Activated CD4-positive, alpha-beta T cell treated with anti-CD3 and anti-CD28 coated beads for 36 hours (primary cell): ENCODE results near the gene FAM20C. TPM values are rescaled to one million over a fixed set of nuclear protein-coding genes. Genes with fewer than 3 reads are reported as not detected.

Experiments
- ATAC-seq: fragments of 200-7000 bp; cut with Tn5 transposase; one replicate; pipeline ENCODE4 v1.10.0; 2021; ENCODE audit warnings: mild to moderate bottlenecking, moderate library complexity
- CTCF ChIA-PET: fragments of 350-600 bp; sonication (Branson Sonifier 250); formaldehyde crosslinking; loops from one replicate; lab custom pipeline; 2021; ENCODE audit warnings: antibody characterized with exemption; lab: Charles Lee
- POLR2A ChIA-PET: fragments of 350-600 bp; sonication (Branson Sonifier 250); formaldehyde crosslinking; loops from one replicate; lab custom pipeline; 2021; ENCODE audit warnings: antibody characterized with exemption, inconsistent platforms; lab: Charles Lee
- DNase-seq: peaks from one replicate; pipeline ENCODE4 v3.0.0-alpha.2; 2020
- H3K27ac Mint-ChIP-seq: one replicate; pipeline ENCODE4 v1.8.0; 2021; ENCODE audit warnings: mixed read lengths
- H3K27me3 Mint-ChIP-seq: one replicate; pipeline ENCODE4 v1.8.0; 2021; ENCODE audit warnings: mixed read lengths
- H3K36me3 Mint-ChIP-seq: one replicate; pipeline ENCODE4 v1.8.0; 2021; ENCODE audit warnings: low read depth, mixed read lengths
- H3K4me1 Mint-ChIP-seq: one replicate; pipeline ENCODE4 v1.8.0; 2021; ENCODE audit warnings: mixed read lengths
- H3K4me3 Mint-ChIP-seq: one replicate; pipeline ENCODE4 v1.8.0; 2021; ENCODE audit warnings: mild to moderate bottlenecking, moderate library complexity, mixed read lengths
- H3K9me3 Mint-ChIP-seq: one replicate; pipeline ENCODE4 v1.8.0; 2021; ENCODE audit warnings: low read depth, mixed read lengths
- intact Hi-C, 2 experiments: fragments of 100-400 bp; cut with DNase I in 1 of 2; cut with micrococcal nuclease in 1 of 2; formaldehyde crosslinking; loops; one replicate each; pipeline versions ENCODE4 v1.14.2 to v1.15.1; 2022 to 2024; cut with DNase I, micrococcal nuclease
- total RNA-seq, 2 experiments: library from RNA; stranded (reverse); gene quantifications; one replicate each; pipeline ENCODE4 v1.2.3, GENCODE V29; 2021

Gene FAM20C
- total RNA-seq, 2 experiments from 2014 or later: 0.21 to 0.59 TPM

GRCh38 chr7:210401-210925 lies 18.1 kb downstream of the FAM20C start:
- Mint-ChIP-seq H3K4me1 (no peaks in the 10 kb centered on the region), H3K9me3 (no peaks in the 10 kb centered on the region), H3K27ac (no peak overlapping the region), H3K27me3 (no peaks in the 10 kb centered on the region), H3K4me3 (no peak overlapping the region), H3K36me3 (no peaks in the 10 kb centered on the region)
- DNase-seq: no peak
- no peak for ATAC-seq
- ChIA-PET CTCF (interaction anchor here (0.6 kb wide), 1 partner anchor 20 kb away, joined by 3 read pairs; no protein-coding TSS in a partner anchor), POLR2A (no interaction called here)
- intact Hi-C loops: no loop called here

- Mint-ChIP-seq H3K9me3 (no peaks in the 10 kb centered on the region), H3K4me1 (no peaks in the 10 kb centered on the region), H3K27ac (no peak overlapping the region), H3K36me3 (no peaks in the 10 kb centered on the region), H3K27me3 (no peaks in the 10 kb centered on the region), H3K4me3 (no peak overlapping the region)
- ChIA-PET CTCF (no interaction called here), POLR2A (no interaction called here)
- DNase-seq (no peak), ATAC-seq (no peak)
- intact Hi-C loops: no loop called here
Observed at GRCh38 chr7:211033-211714, 18.8 kb downstream of the FAM20C start.

DNA sequence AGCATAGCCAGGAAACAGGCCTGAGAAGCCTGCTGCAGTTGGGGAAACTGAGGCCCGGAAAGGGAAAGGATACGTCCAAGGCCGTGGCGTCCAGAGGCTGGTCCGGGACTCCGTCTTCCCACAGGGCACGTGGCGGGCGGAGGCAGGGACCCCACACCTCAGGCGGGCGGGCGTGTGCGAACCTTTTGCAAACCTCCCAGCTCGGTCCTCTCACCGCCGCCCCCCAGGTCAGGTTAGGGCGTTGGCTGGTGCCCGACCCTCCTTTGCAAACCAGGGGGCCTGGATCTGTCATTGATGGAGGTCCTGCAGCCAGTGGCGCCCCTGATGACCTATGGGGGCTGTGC lies 19.3 kb downstream of the FAM20C start:
- no peak for DNase-seq
- Mint-ChIP-seq H3K4me3 (no peak overlapping the region), H3K9me3 (no peaks in the 10 kb centered on the region), H3K36me3 (no peaks in the 10 kb centered on the region), H3K27me3 (no peaks in the 10 kb centered on the region), H3K4me1 (no peaks in the 10 kb centered on the region), H3K27ac (no peak overlapping the region)
- ATAC-seq: no peak
- ChIA-PET CTCF (no interaction called here), POLR2A (no interaction called here)
- intact Hi-C loops: no loop called here

DNA sequence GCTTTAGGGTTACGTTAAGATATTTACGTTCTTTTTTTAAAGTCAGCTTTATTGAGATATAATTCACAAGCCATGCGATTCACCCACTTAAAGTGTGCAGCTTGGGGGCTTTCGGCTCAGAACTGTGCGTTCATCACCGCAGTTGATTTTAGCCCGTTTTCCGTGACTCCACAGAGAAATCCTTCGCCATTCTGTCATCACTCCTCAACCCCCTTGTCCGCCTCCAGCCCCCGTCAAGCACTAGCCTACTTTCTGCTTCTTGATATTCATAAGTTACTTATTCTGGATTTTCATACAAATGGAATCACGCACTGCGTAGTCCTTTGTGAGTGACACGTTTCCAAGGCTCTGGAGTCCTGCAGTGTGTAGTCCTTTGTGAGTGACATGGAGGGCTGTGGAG lies 20.4 kb downstream of the FAM20C start:
- Mint-ChIP-seq H3K36me3 (no peaks in the 10 kb centered on the region), H3K27me3 (no peaks in the 10 kb centered on the region), H3K4me1 (no peaks in the 10 kb centered on the region), H3K9me3 (no peaks in the 10 kb centered on the region), H3K27ac (no peak overlapping the region), H3K4me3 (no peak overlapping the region)
- DNase-seq (no peak), ATAC-seq (no peak)
- CTCF ChIA-PET: no interaction called here
- intact Hi-C loops: no loop called here
- POLR2A ChIA-PET: no interaction called here

DNA sequence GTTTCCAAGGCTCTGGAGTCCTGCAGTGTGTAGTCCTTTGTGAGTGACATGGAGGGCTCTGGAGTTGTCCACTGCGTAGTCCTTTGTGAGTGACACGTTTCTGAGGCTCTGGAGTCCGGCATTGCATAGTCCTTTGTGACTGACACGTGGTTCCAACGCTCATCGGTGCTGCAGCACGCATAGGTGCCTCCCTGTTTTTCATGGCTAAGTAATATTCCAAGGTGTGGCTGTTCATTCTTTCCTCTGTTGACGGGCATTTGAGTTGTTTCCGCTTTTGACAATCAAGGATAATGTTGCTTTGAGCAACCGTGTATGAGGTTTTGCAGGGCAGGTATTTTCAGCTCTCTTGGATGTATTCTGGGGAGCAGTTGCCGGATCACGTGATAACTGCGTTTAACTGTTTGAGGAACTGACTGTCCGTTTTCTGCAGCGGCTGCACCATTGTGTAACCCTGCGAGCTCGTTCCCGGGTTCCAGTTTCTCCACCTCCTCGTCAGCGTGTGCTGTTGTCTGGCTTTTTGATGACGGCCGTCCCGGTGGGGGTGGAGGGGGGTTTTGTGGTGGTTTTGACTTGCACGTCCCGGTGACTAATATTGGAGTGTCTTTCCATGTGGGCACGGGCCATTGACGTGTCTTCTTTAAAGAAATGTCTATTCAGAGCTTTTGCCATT lies 21.1 kb downstream of the FAM20C start:
- Mint-ChIP-seq H3K27ac (no peak overlapping the region), H3K9me3 (no peaks in the 10 kb centered on the region), H3K27me3 (no peaks in the 10 kb centered on the region), H3K4me1 (no peaks in the 10 kb centered on the region), H3K36me3 (no peaks in the 10 kb centered on the region), H3K4me3 (no peak overlapping the region)
- no peak for ATAC-seq
- intact Hi-C loops: no loop called here
- no peak for DNase-seq
- CTCF ChIA-PET: no interaction called here
- POLR2A ChIA-PET: no interaction called here

GRCh38 chr7:214410-215212 lies 22.2 kb downstream of the FAM20C start:
- Mint-ChIP-seq H3K36me3 (no peaks in the 10 kb centered on the region), H3K27me3 (no peaks in the 10 kb centered on the region), H3K4me3 (no peak overlapping the region), H3K27ac (no peak overlapping the region), H3K9me3 (no peaks in the 10 kb centered on the region), H3K4me1 (no peaks in the 10 kb centered on the region)
- intact Hi-C loops: no loop called here
- no peak for DNase-seq
- ATAC-seq: no peak
- ChIA-PET CTCF (no interaction called here), POLR2A (no interaction called here)

GRCh38 chr7:216360-217300 lies 24.3 kb downstream of the FAM20C start:
- DNase-seq (no peak), ATAC-seq (no peak)
- CTCF ChIA-PET: no interaction called here
- Mint-ChIP-seq H3K4me1 (no peaks in the 10 kb centered on the region), H3K27me3 (no peaks in the 10 kb centered on the region), H3K4me3 (no peak overlapping the region), H3K36me3 (no peaks in the 10 kb centered on the region), H3K27ac (no peak overlapping the region), H3K9me3 (no peaks in the 10 kb centered on the region)
- intact Hi-C loops: no loop called here
- POLR2A ChIA-PET: no interaction called here

DNA sequence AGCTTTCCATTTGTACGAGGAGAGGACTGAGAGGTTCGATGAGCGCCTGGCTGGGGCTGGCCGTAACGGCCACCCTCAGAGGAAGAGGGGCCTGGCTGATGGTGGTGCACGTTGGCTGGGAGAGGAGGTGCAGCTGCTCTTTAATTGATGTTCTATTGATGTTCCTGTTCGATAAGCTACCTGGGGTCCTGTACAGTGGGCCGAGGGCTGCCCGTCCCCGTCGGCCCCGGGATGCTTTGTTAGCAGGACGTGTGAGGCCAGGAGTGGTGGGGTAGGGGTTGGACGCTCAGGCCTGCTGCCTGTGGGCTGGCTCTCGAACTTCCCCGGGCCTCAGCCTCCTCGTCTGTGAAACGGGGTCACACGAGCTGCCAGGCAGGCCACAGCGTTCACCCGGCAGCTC lies 25.4 kb downstream of the FAM20C start:
- Mint-ChIP-seq H3K27me3 (no peaks in the 10 kb centered on the region), H3K4me1 (no peaks in the 10 kb centered on the region), H3K27ac (no peak overlapping the region), H3K4me3 (no peak overlapping the region), H3K9me3 (no peaks in the 10 kb centered on the region), H3K36me3 (no peaks in the 10 kb centered on the region)
- ATAC-seq: no peak
- intact Hi-C loops: no loop called here
- ChIA-PET POLR2A (no interaction called here), CTCF (no interaction called here)
- no peak for DNase-seq

GRCh38 chr7:218316-218715 lies 25.9 kb downstream of the FAM20C start:
- CTCF ChIA-PET: no interaction called here
- no peak for ATAC-seq
- no peak overlapping the region for H3K4me3 Mint-ChIP-seq

DNA sequence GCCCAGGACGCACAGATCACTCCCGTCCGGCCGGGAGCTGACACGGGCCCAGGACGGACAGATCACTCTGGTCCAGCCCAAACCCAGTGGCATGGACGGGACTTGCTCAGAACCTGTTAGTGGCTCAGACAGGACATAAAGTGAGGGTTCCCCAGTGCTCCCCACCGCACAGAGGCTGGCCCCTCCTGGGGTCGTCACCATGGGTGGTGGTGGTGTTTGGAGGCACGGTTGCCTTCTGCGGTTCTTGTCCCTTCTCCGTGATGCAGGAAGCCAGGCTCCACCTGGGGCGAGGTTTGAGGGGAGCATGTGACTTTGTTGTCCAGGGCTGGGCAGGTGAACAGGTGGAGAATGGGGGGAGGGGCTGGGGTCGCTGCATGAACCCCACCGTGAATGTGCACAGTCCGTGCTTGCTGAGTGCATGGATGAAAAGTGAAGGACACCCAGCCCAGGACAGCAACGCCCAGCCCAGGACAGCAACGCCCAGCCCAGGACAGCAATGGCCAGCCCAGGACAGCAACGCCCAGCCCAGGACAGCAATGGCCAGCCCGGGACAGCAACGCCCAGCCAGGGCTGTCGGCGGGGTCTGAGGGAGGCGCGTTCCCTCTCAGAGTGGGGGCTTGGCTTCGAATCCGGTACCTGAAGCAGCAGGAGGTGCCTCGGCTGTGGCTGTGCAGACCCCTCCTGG lies 26.7 kb downstream of the FAM20C start:
- Mint-ChIP-seq H3K4me3 (no peak overlapping the region), H3K36me3 (no peaks in the 10 kb centered on the region), H3K27me3 (no peaks in the 10 kb centered on the region), H3K9me3 (no peaks in the 10 kb centered on the region), H3K4me1 (no peaks in the 10 kb centered on the region), H3K27ac (no peak overlapping the region)
- ATAC-seq (no peak), DNase-seq (no peak)
- ChIA-PET POLR2A (no interaction called here), CTCF (no interaction called here)
- intact Hi-C loops: no loop called here

More at GRCh38 chr7:218316-218715, 25.9 kb downstream of the FAM20C start:
- Mint-ChIP-seq H3K9me3 (no peaks in the 10 kb centered on the region), H3K4me1 (no peaks in the 10 kb centered on the region), H3K27ac (no peak overlapping the region), H3K36me3 (no peaks in the 10 kb centered on the region), H3K27me3 (no peaks in the 10 kb centered on the region)
- POLR2A ChIA-PET: no interaction called here
- DNase-seq: no peak
- intact Hi-C loops: no loop called here
